Right renal cortex interstitium (tissue), 3 donors: ENCODE measurements around the gene ATXN7L3B. TPM values are rescaled to one million over a fixed set of nuclear protein-coding genes. Genes with fewer than 3 reads are reported as not detected.
"Not testable (repeated sequence)": the region's sequence is repeated elsewhere in the genome, so short reads cannot be mapped to it uniquely, and the experiment has no call there.

ENCODE experiments used
- DNase-seq, 3 donors: peaks; one replicate each; pipeline ENCODE4 v3.0.0-alpha.2; 2013; ENCODE audit warnings: low read depth in 3 of 3, low spot score in 2 of 3
- polyA plus RNA-seq, 3 donors: library from polyadenylated mRNA; unstranded; fragments of 120-200 nt; gene quantifications; one replicate each; pipeline ENCODE4 v1.2.1, GENCODE V29; 2013; ENCODE audit not compliant: insufficient read length in 3 of 3

The ATXN7L3B gene
- 10 to 100 TPM; 84.9 to 90.8 (median 87.5) TPM for polyA plus RNA-seq

- peak; percentile 85 to 90 (median 86) for DNase-seq
These were observed at the start of gene ATXN7L3B for GRCh38 chr12:74537707-74538385. Gene ATXN7L3B (plus strand): TSS chr12:74537835. CDS start chr12:74538113, 278 bp downstream.

- no peak for DNase-seq
These were observed 49.5 kb upstream of the ATXN7L3B start for GRCh38 chr12:74488134-74488533.

GRCh38 chr12:74489543-74489942, 48.1 kb upstream of the ATXN7L3B start:
- no peak for DNase-seq

- DNase-seq = no peak
These were observed 47.1 kb upstream of the ATXN7L3B start for GRCh38 chr12:74490390-74491064.

- no peak for DNase-seq
These were observed 46.3 kb upstream of the ATXN7L3B start for GRCh38 chr12:74491374-74491773.

GRCh38 chr12:74499192-74499591, 38.4 kb upstream of the ATXN7L3B start:
- DNase-seq = no peak

GRCh38 chr12:74508873-74509657, 28.6 kb upstream of the ATXN7L3B start:
- DNase-seq = not testable (repeated sequence)

- DNase-seq = no peak
These were observed 27.7 kb upstream of the ATXN7L3B start for GRCh38 chr12:74509886-74510285.

- DNase-seq = no peak
These were observed 23.4 kb upstream of the ATXN7L3B start for GRCh38 chr12:74514098-74514872.

- no peak for DNase-seq
These were observed 21.8 kb upstream of the ATXN7L3B start for GRCh38 chr12:74515849-74516248.

- DNase-seq = no peak
These were observed 11.1 kb upstream of the ATXN7L3B start for GRCh38 chr12:74526535-74526934.

GRCh38 chr12:74527491-74527890, 10.1 kb upstream of the ATXN7L3B start:
- no peak for DNase-seq

- no peak for DNase-seq
These were observed 7.0 kb upstream of the ATXN7L3B start for GRCh38 chr12:74530676-74531075.

GRCh38 chr12:74535536-74535935, 2.1 kb upstream of the ATXN7L3B start:
- no peak for DNase-seq

- peak; percentile 36 to 41 (median 41) for DNase-seq
These were observed 419 bp upstream of the ATXN7L3B start for GRCh38 chr12:74537126-74537706.

- peak in 1 of 3 donors; percentile 10 for DNase-seq
These were observed 1.0 kb downstream of the ATXN7L3B start for GRCh38 chr12:74538491-74539258.

GRCh38 chr12:74539261-74539660, 1.6 kb downstream of the ATXN7L3B start:
- DNase-seq = no peak

- DNase-seq = no peak
These were observed 2.3 kb downstream of the ATXN7L3B start for GRCh38 chr12:74539765-74540526.

GRCh38 chr12:74541074-74541473, 3.4 kb downstream of the ATXN7L3B start:
- DNase-seq = no peak
